GM19023 (cell line): ENCODE results near the gene TESMIN.

Source experiments
- ATAC-seq: cut with Tn5 transposase; IDR thresholded peaks from one replicate; pipeline ENCODE4 v1.9.1; 2021; ENCODE audit warnings: mild to moderate bottlenecking, moderate library complexity; ENCODE audit not compliant: unreplicated experiment

Gene TESMIN

DNA sequence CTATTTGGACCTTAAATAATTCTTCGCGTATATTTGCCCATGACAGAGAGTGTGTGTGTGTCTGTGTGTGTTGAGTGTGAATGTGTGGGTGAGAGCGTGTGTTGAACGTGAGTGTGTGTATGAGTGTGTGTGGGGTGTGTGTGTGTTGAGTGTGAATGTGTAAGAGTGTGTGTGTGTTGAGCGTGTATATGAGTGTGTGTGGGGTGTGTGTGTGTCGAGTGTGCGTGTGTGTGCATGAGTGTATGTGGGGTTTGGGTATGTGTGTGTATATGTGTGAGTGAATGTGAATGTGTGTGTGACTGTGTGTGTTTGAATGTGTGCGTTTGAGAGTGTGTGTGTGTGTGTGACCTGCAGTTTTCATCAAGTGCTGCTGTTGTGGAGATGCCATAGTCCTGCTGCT lies 40.2 kb downstream of the TESMIN start:
- no peak for ATAC-seq

DNA sequence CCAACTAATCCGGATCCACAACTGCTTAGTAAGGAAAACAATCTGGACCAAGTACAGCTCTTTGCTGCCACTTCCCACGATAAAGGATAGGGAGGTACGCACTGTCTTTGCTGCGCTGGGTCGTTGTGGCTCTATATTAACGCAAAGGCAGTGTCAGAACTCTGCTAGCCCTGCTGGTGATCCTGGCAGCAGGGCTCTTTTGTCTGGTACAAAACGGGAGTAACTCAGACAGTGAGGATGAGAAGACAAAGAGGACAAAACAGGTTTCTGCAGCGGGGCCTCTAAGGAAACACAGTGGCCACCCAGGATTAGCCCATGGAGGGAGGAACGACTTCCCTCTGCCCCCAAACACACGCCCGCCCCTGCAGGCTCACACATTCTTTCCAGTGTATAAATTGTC lies 40.9 kb downstream of the TESMIN start:
- ATAC-seq: no peak

GRCh38 chr11:68709062-68709461 lies 42.3 kb downstream of the TESMIN start:
- ATAC-seq: no peak

DNA sequence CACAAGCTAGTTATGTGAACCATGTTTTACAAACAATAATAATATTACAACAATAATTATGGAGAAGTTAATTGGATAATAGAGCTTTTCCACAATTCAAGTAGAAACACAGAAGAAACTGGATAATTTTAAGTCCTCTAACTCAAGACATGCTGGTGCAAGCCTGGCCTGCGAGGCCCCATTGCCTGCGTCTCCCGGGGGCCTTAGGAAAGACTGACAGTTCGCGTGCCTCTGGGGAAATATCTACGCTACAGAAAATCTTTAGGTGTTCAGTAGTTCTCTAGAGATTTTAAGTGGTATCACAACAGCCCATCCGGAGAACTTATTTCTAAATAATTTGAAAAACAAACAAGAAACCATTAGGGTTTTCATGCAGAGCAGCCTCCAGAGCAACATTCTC lies 43.8 kb downstream of the TESMIN start:
- no peak for ATAC-seq

- no peak for ATAC-seq
Observed at GRCh38 chr11:68704887-68705286, 46.4 kb downstream of the TESMIN start.

GRCh38 chr11:68698993-68699392 lies 52.3 kb downstream of the TESMIN start:
- ATAC-seq: no peak

- ATAC-seq: no peak
Observed at GRCh38 chr11:68695531-68695930, 55.8 kb downstream of the TESMIN start.

DNA sequence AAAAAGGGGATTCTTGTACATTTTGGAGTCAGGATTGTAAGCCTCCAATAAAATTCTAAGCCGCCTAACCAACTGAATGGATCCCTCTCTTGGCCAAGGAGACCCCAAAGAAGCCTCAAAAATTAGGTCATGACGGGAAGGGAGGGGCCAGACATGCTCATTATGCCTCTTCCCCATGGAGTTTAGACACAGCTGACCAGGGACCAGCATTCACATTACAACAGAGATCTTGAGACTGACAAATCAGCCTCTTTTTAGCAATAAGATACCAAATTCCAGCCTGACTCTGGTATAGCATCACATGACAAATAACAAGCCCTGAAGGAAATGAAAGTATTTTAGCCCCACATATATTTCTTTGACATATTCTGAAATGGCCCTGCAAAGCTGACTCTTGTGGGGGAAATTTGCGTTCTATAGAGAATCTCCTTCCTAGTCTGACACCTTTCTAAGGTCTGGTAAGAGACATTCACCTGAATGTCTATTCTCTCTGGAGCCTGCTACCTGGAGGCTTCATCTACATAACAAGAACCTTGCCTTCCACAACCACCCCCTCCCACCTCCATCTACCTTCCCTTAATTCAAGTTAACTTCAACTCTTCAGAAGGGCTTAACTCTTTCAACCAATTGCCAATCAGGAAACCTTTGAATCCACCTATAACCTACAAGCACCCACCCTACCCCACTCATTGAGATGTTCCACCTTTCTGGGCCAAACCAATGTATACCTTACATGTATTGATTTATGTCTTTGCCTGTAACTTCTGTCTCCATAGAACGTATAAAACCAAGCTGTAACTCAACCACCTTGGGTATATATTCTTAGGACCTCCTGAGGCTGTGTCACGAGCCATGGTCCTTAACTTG lies 56.7 kb downstream of the TESMIN start:
- ATAC-seq: no peak

- ATAC-seq: no peak
Observed at GRCh38 chr11:68693484-68693882, 57.8 kb downstream of the TESMIN start.

- no peak for ATAC-seq
Observed at GRCh38 chr11:68692871-68693483, 58.3 kb downstream of the TESMIN start.

GRCh38 chr11:68692115-68692514 lies 59.2 kb downstream of the TESMIN start:
- no peak for ATAC-seq

GRCh38 chr11:68691402-68691784 lies 59.9 kb downstream of the TESMIN start:
- no peak for ATAC-seq

GRCh38 chr11:68690671-68691401 lies 60.5 kb downstream of the TESMIN start:
- no peak for ATAC-seq

DNA sequence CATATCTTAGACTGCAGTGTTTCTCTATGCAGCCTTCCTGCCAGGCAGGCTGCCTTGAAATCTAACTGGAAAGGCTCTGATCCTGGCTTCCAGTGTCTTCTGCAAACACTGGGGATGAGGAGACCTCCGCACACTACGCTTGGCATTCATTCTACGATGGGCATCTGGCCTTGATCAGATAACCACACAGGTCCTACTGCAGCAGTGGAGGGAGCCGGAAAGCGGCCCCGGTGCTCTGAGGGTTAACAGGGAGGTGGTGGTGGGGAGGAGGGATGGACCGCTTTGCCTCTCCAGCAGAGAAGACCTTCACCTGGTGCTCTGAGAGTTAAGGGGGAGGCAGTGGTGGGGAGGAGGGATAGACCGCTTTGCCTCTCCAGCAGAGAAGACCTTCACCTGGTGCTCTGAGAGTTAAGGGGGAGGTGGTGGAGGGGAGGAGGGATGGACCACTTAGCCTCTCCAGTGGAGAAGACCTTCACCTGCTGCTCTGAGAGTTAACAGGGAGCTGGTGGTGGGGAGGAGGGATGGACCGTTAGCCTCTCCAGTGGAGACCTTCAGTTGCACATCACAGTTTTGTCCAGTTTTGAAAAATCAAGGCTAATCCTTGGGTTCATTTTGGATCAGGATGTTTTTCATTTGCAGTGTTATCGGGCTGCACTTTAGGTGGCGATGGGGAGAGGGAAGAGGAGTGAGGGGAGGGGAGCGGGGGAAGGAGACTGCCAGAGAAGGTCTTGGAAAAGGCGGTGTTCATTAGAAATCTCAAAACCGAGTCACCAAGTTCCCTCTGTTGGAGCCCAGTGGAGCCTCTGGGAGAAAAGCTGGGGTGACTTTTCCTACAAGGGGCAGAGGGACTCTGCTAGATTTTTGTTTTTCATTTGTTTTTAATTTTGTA lies 61.3 kb downstream of the TESMIN start:
- ATAC-seq: no peak

- no peak for ATAC-seq
Observed at GRCh38 chr11:68688881-68689280, 62.4 kb downstream of the TESMIN start.

DNA sequence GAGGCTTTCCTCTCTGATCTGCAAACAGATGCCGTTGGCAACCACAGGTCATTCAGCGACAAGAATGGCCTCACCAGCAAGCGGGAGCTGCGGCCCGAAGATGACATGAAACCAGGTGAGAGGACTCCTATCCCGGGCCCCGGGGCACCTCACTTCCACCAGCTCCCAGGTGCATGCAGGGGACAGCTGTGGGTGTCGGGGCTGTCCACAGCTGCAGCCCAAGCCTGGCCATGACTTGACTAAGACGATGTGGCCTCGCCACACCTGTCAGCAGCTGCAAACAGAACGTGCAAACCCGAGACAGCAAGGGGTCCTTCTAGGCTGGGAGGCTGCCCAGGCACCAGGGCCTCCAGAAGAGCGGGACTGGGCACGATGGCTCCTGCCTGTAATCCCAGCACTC lies 63.3 kb downstream of the TESMIN start:
- ATAC-seq: no peak

- ATAC-seq: no peak
Observed at GRCh38 chr11:68687311-68687710, 64.0 kb downstream of the TESMIN start.

GRCh38 chr11:68686486-68686885 lies 64.8 kb downstream of the TESMIN start:
- no peak for ATAC-seq

DNA sequence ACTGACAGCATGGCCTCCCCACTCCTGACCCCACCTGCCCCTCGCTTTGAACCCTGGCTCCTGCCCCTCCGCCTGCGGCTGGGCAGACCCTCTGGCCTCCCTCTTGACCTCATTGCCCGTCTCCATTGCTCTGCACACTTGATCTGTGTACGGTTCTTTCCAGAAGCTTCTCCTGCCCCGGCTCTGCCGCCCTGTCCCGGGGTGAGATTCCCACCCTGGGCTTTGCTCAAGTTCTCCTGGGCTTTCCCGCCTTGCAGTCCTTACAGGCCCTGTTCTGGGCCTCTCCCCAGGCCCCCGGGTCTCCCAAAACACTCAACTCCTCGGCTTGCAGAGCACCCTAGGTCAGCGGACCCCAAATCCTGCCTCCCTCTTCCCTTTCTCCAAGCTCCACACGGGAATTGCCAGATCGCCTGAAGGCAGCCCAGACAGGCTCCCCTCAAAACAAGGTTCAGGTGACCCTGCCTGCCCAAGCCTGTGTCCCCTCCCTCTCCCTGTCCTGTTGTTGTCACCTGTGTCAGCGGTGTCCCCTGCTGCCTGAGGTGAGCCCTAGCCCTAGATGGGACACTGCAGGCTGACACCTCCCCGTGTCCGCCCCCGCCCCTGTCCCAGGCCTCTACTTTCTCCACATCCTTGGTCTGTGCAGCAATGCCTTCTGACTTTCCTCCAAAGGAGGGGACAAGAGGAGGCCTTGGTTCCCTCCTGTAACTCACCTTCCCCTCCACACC lies 65.5 kb downstream of the TESMIN start:
- ATAC-seq: no peak
